Uterus (tissue), 4 donors: ENCODE measurements around the gene ZNF462. TPM values are rescaled to one million over a fixed set of nuclear protein-coding genes. Genes with fewer than 3 reads are reported as not detected.

ENCODE experiments used
- DNase-seq, 2 donors: peaks; one replicate each; pipeline ENCODE4 v3.0.0-alpha.2; 2019 to 2020
- H3K27ac ChIP-seq, 2 donors: fragments of 200-600 bp; sonication (generic); 1 replicate in 1 of 2; 2 replicates in 1 of 2; pipeline ENCODE4 v1.5.1; 2016 to 2018
- H3K27me3 ChIP-seq, 2 donors: fragments of 200-600 bp; sonication (generic); one replicate each; pipeline ENCODE4 v1.5.1; 2018 to 2019; ENCODE audit warnings: control low read depth in 1 of 2
- H3K36me3 ChIP-seq, 2 donors: fragments of 200-600 bp; sonication (generic); one replicate each; pipeline ENCODE4 v1.5.1; 2019; ENCODE audit warnings: control low read depth in 1 of 2
- H3K4me1 ChIP-seq, 2 donors: fragments of 200-600 bp; sonication (generic); one replicate each; pipeline ENCODE4 v1.5.1; 2018 to 2019; ENCODE audit warnings: control low read depth in 1 of 2
- H3K4me3 ChIP-seq, 2 donors: fragments of 200-600 bp; sonication (generic); 1 replicate in 1 of 2; 2 replicates in 1 of 2; pipeline ENCODE4 v1.5.1; 2018 to 2019; ENCODE audit warnings: mild to moderate bottlenecking in 1 of 2
- H3K9me3 ChIP-seq, 2 donors: fragments of 200-600 bp; sonication (generic); one replicate each; pipeline ENCODE4 v1.5.1; 2019; ENCODE audit warnings: control low read depth in 1 of 2
- POLR2A ChIP-seq, 2 donors: fragments of 450-650 bp; IDR thresholded peaks; one replicate each; pipeline ENCODE4 v1.6.1; 2016; ENCODE audit warnings: antibody characterized with exemption in 2 of 2, mild to moderate bottlenecking in 1 of 2, moderate library complexity in 1 of 2
- intact Hi-C: fragments of 100-400 bp; cut with DNase I; formaldehyde crosslinking; loops from one replicate; pipeline ENCODE4 v1.15.1; 2023; ENCODE audit warnings: low total_unique reads
- total RNA-seq, 4 donors: library from RNA; depleted of rRNA in 3 of 4; stranded (reverse); fragments of >200 nt in 3 of 4; gene quantifications; one replicate each; pipeline versions ENCODE4 v1.1.0 to v1.2.4, GENCODE V29; 2014 to 2023
- TF ChIP-seq, protein P1 (sequence below), 4 experiments: fragments of 200-600 bp in 2 of 4; fragments of 450-650 bp in 2 of 4; sonication (generic) in 2 of 4; IDR thresholded peaks; one replicate each; pipeline ENCODE4 v1.5.1; 2016 to 2019; ENCODE audit warnings: antibody characterized with exemption in 4 of 4, mild to moderate bottlenecking in 2 of 4, moderate library complexity in 1 of 4
- donor health status: DM: yes; HTN: yes; CAD: no.

The ZNF462 gene
- total RNA-seq, 4 donors from 2014 or later: 18.2 to 136 (median 60.1) TPM

DNA sequence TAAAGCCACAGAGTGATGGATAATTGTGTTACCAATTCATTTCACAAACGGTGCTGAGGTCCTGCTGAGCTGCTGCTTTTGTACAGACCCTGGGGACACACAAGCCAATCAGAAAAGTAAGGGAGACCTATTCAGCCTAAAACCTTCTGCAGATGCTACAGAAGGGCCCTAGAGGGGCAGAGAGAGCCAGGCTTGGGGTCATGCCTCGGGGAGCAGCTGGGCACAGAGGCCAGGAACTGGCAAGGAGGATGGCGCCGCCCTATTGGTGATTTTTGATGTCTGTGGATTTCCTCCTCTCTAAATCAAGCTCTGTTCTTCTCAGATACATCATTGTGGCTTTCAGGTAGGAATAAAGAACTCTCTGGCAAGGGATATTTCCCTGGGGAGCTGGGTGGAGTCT is 181.9 kb downstream of the ZNF462 start:
- Histone ChIP-seq H3K4me1 (no peaks in the 10 kb centered on the region), H3K9me3 (no peaks in the 10 kb centered on the region), H3K27ac (no peak overlapping the region), H3K36me3 (no peaks in the 10 kb centered on the region), H3K4me3 (no peak overlapping the region), H3K27me3 (no peaks in the 10 kb centered on the region)
- no peak for TF ChIP-seq POLR2A (IDR thresholded peaks at IDR 0.05)
- TF ChIP-seq, protein P1, sequence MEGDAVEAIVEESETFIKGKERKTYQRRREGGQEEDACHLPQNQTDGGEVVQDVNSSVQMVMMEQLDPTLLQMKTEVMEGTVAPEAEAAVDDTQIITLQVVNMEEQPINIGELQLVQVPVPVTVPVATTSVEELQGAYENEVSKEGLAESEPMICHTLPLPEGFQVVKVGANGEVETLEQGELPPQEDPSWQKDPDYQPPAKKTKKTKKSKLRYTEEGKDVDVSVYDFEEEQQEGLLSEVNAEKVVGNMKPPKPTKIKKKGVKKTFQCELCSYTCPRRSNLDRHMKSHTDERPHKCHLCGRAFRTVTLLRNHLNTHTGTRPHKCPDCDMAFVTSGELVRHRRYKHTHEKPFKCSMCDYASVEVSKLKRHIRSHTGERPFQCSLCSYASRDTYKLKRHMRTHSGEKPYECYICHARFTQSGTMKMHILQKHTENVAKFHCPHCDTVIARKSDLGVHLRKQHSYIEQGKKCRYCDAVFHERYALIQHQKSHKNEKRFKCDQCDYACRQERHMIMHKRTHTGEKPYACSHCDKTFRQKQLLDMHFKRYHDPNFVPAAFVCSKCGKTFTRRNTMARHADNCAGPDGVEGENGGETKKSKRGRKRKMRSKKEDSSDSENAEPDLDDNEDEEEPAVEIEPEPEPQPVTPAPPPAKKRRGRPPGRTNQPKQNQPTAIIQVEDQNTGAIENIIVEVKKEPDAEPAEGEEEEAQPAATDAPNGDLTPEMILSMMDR (IDR thresholded peaks at IDR 0.05): no peak
- no peak for DNase-seq
- intact Hi-C loops: no loop called here

DNA sequence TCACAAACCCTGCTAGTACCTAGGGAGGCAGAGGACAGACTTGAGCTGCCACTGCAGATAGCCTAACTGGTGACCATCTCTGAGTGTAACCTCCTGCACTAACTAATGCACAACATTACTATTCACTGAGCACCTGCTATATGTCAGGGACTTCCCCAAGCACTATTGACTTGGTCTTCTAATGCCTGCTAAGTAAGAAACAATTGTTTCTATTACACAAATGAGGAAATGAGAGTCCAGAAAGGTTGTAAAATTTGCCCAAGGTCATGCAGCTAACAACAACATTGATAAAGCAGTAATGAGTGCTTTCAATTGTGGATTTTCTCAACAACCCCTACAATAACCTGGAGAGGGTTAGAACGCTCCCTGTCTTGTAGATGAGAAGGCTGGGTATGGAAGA is 183.7 kb downstream of the ZNF462 start:
- Histone ChIP-seq H3K4me1 (no peaks in the 10 kb centered on the region), H3K4me3 (no peak overlapping the region), H3K27ac (no peak overlapping the region), H3K36me3 (no peaks in the 10 kb centered on the region), H3K9me3 (no peaks in the 10 kb centered on the region), H3K27me3 (no peaks in the 10 kb centered on the region)
- no peak for TF ChIP-seq POLR2A (IDR thresholded peaks at IDR 0.05)
- TF ChIP-seq, protein P1 (IDR thresholded peaks at IDR 0.05): no peak
- DNase-seq: no peak
- intact Hi-C loops: no loop called here

DNA sequence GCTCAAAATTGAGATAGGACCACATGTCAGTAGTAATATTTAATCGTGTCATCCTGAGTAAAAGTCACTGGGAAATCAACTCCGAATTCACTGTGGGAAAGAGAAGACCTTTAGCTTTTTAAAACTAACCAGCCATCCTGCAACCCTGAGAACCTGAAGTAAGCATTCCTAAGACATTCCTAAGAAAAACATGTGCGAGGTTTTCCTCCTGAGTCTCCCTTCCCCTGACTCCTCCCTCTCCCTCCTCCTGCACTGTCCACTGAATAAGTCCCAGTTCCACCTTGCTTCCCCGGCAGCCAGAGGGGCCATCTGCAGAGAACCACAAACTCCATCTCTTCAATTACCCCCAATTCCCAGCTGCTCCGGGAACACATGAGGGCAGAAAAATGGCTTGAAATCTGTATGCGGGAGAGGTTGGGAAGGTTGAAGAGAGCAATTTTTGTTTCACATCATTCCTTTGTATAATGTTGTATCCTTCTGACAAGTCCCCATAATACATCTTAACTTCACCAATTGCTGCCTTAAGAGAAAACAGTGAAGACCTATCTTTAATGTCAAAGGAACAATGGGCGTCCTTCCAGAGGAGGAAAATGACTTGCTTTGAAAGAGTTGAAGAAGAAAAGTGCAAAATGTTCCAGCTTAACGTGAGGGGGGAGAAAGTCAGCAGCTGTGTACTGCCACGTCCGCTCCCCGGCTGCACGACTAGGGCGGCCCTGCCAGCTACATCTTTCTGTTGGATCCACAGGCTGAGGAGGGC is 186.3 kb downstream of the ZNF462 start:
- Histone ChIP-seq H3K4me1 (no peaks in the 10 kb centered on the region), H3K4me3 (no peak overlapping the region), H3K27ac (no peak overlapping the region), H3K9me3 (no peaks in the 10 kb centered on the region), H3K27me3 (no peaks in the 10 kb centered on the region), H3K36me3 (no peaks in the 10 kb centered on the region)
- no peak for TF ChIP-seq POLR2A (IDR thresholded peaks at IDR 0.05)
- TF ChIP-seq, protein P1 (IDR thresholded peaks at IDR 0.05): no peak
- DNase-seq: no peak
- intact Hi-C loops: no loop called here

DNA sequence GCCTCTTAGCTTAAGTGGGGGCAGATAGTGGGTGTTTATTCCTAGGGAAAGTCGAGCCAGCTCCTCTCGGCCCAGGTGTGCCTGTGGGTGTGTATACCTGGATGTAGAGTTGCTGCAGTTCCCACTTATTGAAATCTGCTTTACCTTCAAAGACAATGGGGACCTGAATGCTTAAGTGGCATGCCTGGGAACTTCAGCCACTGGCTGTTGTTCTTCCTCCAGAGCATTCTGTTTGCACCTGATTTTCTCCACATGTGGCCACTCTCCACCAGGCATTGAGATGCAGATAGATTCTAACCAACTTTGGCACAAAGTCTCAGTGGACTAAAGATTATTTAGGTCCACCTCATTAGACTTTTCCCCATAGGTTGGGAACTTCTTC is 186.8 kb downstream of the ZNF462 start:
- TF ChIP-seq, protein P1 (IDR thresholded peaks at IDR 0.05): no peak
- TF ChIP-seq POLR2A (IDR thresholded peaks at IDR 0.05): no peak
- no peak for DNase-seq
- intact Hi-C loops: no loop called here

DNA sequence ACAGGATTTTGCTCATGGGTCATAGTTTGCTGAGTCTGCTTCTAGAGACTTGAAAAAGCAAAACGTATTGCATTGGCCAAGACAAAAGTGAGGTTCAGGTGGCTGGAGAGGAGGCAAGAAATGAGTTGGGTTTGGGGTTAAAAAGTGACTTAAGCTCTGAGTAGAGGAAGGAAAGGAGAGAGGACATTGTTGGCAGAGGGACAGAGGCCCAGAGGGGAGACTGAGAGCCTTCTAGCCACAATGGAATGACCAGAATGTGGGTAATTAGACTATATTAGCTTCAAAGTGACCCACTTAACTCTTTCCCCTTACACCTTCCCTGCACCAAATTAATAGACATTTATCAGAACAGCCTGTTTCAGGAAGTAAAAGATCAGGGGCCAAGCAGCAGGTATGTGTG is 188.4 kb downstream of the ZNF462 start:
- Histone ChIP-seq H3K4me3 (no peak overlapping the region), H3K27me3 (no peaks in the 10 kb centered on the region), H3K4me1 (no peaks in the 10 kb centered on the region), H3K36me3 (no peaks in the 10 kb centered on the region), H3K9me3 (no peaks in the 10 kb centered on the region), H3K27ac (no peak overlapping the region)
- TF ChIP-seq, protein P1 (IDR thresholded peaks at IDR 0.05): no peak
- TF ChIP-seq POLR2A (IDR thresholded peaks at IDR 0.05): no peak
- intact Hi-C loops: no loop called here
- DNase-seq: no peak

More for the DNA sequence above, 186.8 kb downstream of the ZNF462 start:
- no peaks in the 10 kb centered on the region for H3K36me3 ChIP-seq
- no peak overlapping the region for H3K4me3 ChIP-seq
- H3K4me1 ChIP-seq: no peaks in the 10 kb centered on the region
- H3K9me3 ChIP-seq: no peaks in the 10 kb centered on the region
- no peaks in the 10 kb centered on the region for H3K27me3 ChIP-seq
- no peak overlapping the region for H3K27ac ChIP-seq
